Fibroblast of skin of left quadriceps (primary cell): ENCODE results near the gene SLMAP.
"Not testable (repeated sequence)": the region's sequence is repeated elsewhere in the genome, so short reads cannot be mapped to it uniquely, and the experiment has no call there.

ENCODE experiments used
- DNase-seq, 2 experiments: peaks; one replicate each; pipeline ENCODE4 v3.0.0-alpha.2; 2013; ENCODE audit warnings: low read depth in 2 of 2

The SLMAP gene

GRCh38 chr3:57826952-57827723 is 71.0 kb downstream of the SLMAP start:
- DNase-seq: no peak

GRCh38 chr3:57827757-57828156 is 71.6 kb downstream of the SLMAP start:
- DNase-seq: no peak

GRCh38 chr3:57832486-57832885 is 76.4 kb downstream of the SLMAP start:
- DNase-seq: no peak

- no peak for DNase-seq
Observed at GRCh38 chr3:57832900-57833313, 76.8 kb downstream of the SLMAP start.

GRCh38 chr3:57833763-57834162 is 77.7 kb downstream of the SLMAP start:
- DNase-seq: no peak

GRCh38 chr3:57837686-57838085 is 81.6 kb downstream of the SLMAP start:
- DNase-seq: no peak

- DNase-seq: no peak
Observed at GRCh38 chr3:57838627-57839026, 82.5 kb downstream of the SLMAP start.

- DNase-seq: no peak
Observed at GRCh38 chr3:57840473-57840872, 84.4 kb downstream of the SLMAP start.

GRCh38 chr3:57841818-57842217 is 85.7 kb downstream of the SLMAP start:
- DNase-seq: no peak

GRCh38 chr3:57848177-57848738 is 92.1 kb downstream of the SLMAP start:
- DNase-seq: no peak

GRCh38 chr3:57851304-57851703 is 95.2 kb downstream of the SLMAP start:
- DNase-seq: no peak

- peak; percentile 9 to 20 for DNase-seq
Observed at GRCh38 chr3:57852896-57853295, 96.8 kb downstream of the SLMAP start.

GRCh38 chr3:57855281-57855680 is 99.2 kb downstream of the SLMAP start:
- no peak for DNase-seq

GRCh38 chr3:57855943-57856342 is 99.8 kb downstream of the SLMAP start:
- DNase-seq: no peak

- DNase-seq: no peak
Observed at GRCh38 chr3:57856675-57857074, 100.6 kb downstream of the SLMAP start.

- no peak for DNase-seq
Observed at GRCh38 chr3:57862894-57863293, 106.8 kb downstream of the SLMAP start.

GRCh38 chr3:57863380-57863779 is 107.3 kb downstream of the SLMAP start:
- no peak for DNase-seq

GRCh38 chr3:57864853-57865252 is 108.7 kb downstream of the SLMAP start:
- DNase-seq: peak; percentile 11 to 19

GRCh38 chr3:57869110-57869509 is 113.0 kb downstream of the SLMAP start:
- DNase-seq: not testable (repeated sequence)

GRCh38 chr3:57872606-57873005 is 116.5 kb downstream of the SLMAP start:
- DNase-seq: no peak

- DNase-seq: no peak
Observed at GRCh38 chr3:57876632-57877031, 120.5 kb downstream of the SLMAP start.

GRCh38 chr3:57877116-57877515 is 121.0 kb downstream of the SLMAP start:
- peak in 1 of 2 experiments; percentile 8 for DNase-seq

GRCh38 chr3:57884436-57884835 is 128.3 kb downstream of the SLMAP start:
- not testable (repeated sequence) for DNase-seq

GRCh38 chr3:57889807-57890206 is 133.7 kb downstream of the SLMAP start:
- no peak for DNase-seq
